GM18520 (cell line): Measurements from ENCODE around the gene SIGLEC15.
"Not testable (repeated sequence)": the region's sequence is repeated elsewhere in the genome, so short reads cannot be mapped to it uniquely, and the experiment has no call there.

Experiments used
- ATAC-seq: cut with Tn5 transposase; IDR thresholded peaks from one replicate; pipeline ENCODE4 v1.9.1; 2021; ENCODE audit not compliant: unreplicated experiment

Gene SIGLEC15

GRCh38 chr18:45818765-45819164 is 6.7 kb upstream of the SIGLEC15 start:
- not testable (repeated sequence) for ATAC-seq

DNA sequence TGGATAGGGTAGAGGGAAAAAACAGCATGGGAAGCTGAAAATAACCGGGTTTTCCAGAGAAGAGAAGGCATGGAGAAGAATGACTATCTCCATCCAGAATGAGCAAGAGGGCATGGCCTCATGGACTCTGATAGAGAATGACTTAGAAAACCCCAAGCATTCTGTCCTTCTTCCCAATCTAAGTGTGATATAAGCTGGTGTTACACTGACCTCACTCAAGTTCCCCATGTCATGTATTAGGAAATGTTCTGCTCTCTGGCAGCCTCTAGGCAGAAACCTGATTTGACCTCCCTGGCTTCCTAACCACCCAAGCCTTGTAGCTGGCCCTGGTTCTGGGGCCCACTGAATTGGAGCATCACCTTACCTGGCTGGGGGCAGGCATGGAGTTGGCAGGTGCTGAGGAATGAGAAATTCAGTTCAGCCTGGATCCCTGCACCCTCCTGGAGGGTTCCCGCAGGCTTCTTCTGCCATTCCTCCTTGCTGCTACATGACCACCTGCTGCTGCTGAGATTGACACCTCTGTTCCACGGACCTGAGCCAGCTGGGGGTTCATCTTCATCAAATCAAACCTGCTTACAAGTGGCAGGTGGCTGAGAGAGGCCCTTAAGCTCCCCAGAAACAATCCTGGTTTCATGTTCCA is 5.2 kb upstream of the SIGLEC15 start:
- ATAC-seq: no peak

GRCh38 chr18:45821026-45821425 is 4.4 kb upstream of the SIGLEC15 start:
- ATAC-seq: no peak

GRCh38 chr18:45821711-45822110 is 3.8 kb upstream of the SIGLEC15 start:
- no peak for ATAC-seq

DNA sequence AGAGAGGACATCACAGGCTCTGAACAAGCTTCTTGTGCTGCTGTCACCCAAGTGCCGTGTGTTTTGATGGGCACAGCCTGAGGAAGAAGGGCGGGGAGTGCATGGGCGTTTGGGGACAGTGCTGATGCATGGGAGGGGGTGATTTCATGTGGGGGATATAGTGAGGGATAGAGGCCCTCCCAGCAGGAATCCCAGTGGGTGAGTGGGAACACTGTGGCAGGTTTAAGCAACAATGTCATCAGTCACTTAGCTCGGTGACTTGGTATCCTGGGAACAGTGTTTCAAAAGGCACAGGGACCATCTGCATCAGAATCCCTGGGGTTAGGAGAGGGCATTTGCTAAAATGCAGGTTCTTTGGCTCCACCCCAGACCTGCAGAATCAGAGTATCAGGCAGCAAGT is 609 bp downstream of the SIGLEC15 start:
- no peak for ATAC-seq

GRCh38 chr18:45826716-45827115 is 1.2 kb downstream of the SIGLEC15 start:
- ATAC-seq: not testable (repeated sequence)

DNA sequence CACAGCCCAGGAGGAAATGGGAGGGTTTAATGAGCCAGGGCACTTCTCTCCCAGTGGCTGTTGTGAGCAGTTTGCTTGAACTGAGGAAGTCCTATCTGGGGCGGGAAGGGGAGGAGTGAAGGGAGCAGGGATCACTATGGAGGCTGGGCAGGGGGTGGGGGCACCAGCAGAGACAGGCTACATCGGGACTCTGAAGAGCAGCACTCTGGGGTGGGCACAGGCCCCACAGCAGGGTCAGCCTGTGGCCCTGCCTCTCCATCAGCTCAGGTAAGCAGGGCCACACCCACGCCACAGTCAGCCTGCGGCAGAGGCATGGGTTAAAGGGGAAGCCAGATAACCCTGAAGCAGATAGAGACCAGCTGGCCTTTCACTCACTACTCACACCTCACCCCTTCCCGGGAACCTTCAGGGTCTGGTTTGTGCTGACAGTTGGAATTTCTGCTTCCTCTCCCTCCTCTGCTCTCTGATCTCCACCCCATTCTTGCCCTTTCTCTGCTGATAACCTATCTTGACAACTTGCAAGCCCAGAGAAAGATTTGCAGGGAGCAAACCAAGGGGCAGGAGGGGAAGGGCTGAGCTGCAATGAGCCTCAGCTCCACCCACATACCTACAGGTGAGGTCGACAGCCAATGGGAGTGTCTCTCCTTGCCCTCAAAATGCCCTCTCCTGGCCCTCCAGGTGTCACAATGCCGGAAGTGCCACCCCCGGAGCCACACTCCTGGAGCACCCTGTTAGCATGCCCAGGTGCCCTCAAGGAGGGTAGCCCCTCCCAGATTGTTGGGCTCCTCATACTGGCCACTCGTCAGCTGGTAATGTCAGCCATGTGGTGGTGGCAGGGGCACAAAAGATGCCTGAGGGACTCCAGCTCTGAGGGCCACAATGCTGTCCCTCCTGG is 3.7 kb downstream of the SIGLEC15 start:
- ATAC-seq: no peak

DNA sequence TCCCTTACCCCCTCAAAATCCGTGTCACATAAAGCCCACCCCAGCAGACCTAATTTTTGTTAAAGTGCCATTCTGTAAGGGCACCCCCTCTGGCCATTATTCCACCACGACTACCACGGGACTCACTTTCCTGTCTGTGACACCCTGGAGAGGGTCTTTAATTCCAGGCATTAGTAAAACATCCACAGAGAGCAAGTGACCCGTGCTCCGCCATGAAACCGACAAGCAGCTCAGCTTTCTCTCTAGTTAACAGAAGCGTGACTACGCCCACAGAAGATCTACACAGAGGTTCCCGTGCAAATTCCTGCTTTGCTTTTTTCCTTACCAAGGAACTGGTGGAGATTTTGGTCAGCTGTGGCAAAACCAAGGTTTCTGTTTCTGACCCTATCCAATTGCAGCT is 4.4 kb downstream of the SIGLEC15 start:
- ATAC-seq: no peak

- ATAC-seq: no peak
Measured at GRCh38 chr18:45830917-45831316, 5.4 kb downstream of the SIGLEC15 start.

- ATAC-seq: no peak
Measured at GRCh38 chr18:45833846-45834245, 8.4 kb downstream of the SIGLEC15 start.

GRCh38 chr18:45834306-45834705 is 8.8 kb downstream of the SIGLEC15 start:
- no peak for ATAC-seq

GRCh38 chr18:45835057-45835636 is 9.7 kb downstream of the SIGLEC15 start:
- no peak for ATAC-seq

DNA sequence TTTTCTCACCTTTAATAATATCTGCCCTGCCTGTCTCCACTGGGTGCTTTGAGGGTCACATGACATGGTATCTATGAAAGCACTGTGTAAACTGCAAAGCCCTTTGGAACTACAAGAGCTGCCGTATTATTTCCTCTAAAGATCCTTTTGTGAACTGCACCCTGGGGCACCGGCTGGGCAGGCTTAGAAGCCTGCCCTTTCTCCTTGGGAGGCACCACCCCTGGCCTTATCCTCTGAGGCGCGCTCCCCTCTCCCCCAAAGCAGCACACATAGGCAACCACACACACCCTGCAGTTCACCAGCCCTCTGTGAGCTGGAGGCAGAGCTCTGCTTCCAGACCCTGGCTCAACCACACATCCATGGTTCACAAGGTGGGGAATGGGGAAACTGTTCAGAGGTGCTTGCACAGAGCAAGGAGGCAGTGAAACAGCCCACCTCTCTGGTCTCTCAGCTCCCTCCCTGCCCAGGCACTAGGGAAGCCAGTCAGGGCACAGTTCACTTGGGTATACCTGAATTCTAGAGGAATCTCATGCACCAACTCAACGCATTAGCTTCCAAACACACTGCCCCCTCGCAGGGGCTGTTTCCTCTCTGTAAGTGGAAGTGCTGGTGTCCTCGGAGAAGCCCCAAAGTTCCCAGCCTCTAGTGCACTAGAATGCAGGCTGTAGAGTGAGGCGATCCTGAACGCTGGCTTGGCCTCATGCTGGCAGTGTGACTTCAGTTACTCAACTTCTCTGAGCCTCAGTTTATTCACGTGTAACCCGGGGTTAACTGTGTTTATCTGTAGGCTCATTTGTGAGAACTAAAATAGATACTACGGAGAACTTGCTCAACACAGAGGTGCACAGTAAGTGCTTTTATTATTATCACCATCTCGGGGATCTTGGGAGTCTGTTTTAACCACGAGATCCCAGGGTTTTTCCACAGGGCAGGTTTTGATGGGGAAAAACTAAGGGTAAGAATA is 11.0 kb downstream of the SIGLEC15 start:
- no peak for ATAC-seq

DNA sequence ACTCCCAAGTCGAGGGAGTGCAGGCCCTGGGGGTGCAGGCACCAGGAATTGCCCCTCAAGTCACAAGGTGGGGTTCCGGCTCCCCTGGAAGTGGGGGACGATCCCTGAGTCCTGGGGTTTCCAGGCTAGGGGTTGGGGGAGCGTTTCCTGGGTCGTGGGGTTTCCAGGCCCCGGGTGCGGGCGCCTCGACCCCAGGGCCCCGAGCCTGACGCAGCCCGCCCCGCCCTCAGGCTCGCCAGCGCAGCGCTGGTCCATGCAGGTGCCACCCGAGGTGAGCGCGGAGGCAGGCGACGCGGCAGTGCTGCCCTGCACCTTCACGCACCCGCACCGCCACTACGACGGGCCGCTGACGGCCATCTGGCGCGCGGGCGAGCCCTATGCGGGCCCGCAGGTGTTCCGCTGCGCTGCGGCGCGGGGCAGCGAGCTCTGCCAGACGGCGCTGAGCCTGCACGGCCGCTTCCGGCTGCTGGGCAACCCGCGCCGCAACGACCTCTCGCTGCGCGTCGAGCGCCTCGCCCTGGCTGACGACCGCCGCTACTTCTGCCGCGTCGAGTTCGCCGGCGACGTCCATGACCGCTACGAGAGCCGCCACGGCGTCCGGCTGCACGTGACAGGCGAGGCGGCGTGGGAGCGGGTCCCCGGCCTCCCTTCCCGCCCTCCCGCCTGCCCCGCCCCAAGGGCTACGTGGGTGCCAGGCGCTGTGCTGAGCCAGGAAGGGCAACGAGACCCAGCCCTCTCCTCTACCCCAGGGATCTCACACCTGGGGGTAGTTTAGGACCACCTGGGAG is 12.0 kb downstream of the SIGLEC15 start:
- ATAC-seq: no peak

- no peak for ATAC-seq
Measured at GRCh38 chr18:45838302-45839070, 13.0 kb downstream of the SIGLEC15 start.

DNA sequence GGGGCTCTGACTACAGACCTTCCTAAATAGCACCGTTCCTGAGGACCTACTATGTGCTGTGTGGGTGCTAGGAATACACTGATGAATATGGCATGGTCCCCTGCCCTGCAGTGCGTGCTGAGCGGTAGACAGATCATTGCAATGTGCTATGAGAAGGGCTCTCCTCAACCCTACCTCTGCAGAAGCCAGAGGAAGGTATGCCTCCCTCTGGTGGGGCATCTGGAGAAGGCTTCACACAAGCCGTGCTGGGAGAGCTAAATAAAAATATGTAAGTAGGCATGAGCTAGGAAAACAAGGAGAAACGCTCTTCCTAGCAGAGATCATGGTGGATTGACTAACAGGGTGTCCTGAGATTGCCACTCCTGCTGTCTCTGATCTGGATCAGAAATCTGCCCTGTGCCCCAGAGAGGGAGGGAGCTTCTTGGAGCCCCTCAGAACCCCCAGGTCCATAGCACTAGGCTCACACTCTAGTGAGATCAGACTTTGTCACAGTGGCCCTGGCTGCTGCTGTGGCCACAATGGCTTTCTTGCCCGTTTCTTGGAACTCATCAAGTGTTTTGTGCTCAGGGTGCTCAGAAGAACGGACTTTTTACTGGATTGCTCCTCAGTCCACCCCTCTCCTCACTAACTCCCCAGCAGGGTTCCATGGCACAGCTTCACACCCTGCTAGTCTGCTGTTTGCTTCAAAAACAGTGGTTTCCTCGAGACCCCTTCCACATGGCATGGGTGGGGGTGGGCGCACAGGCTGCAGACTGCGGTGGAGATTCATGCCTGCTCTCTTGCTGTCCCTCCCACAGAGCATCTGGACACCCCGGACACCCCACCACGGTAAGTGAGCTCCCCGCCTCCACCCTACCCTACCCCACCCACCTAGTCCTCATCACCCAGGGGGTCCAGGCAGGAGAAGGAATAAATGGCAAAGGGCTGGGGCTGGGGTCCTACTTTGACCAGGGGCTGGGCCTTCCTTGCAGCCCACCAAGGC is 14.2 kb downstream of the SIGLEC15 start:
- ATAC-seq: no peak

- ATAC-seq: no peak
Measured at GRCh38 chr18:45841060-45841764, 15.7 kb downstream of the SIGLEC15 start.
